Retina (tissue), 1 donor: ENCODE results near the gene KIR3DL3.
"Not testable (repeated sequence)": the region's sequence is repeated elsewhere in the genome, so short reads cannot be mapped to it uniquely, and the experiment has no call there.

Experiments used
- DNase-seq: peaks from one replicate; pipeline ENCODE4 v3.0.0-alpha.2; 2016

The KIR3DL3 gene

DNA sequence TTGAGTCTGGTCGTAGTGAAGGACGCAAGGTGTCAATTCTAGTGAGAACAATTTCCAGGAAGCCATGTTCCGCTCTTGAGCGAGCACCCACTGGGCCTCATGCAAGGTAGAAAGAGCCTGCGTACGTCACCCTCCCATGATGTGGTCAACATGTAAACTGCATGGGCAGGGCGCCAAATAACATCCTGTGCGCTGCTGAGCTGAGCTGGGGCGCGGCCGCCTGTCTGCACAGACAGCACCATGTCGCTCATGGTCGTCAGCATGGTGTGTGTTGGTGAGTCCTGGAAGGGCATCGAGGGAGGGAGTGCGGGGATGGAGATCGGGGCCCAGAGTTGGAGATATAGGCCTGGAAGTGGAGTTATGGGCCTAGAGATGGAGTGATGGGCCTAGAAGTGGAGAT, 14.1 kb downstream of the KIR3DL3 start, which contains the start of gene KIR2DL3:
TSS of gene KIR2DL3 (plus strand) at position 208 of the 400 bp plus-strand sequence. CDS start at position 241, 33 bp downstream.
- DNase-seq: not testable (repeated sequence)

DNA sequence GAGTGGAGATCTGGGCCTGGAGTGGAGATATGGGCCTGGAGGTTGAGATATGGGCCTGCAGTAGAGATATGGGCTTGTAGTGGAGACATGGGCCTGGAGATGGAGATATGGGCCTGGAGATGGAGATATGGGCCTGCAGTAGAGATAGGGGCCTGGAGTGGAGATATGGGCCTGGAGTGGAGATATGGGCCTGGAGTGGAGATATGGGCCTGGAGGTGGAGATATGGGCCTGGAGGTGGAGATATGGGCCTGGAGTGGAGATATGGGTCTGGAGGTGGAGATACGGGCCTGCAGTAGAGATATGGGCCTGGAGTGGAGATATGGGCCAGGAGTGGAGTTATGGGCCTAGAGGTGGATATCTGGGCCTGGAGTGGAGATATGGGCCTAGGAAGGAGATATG, 14.5 kb downstream of the KIR3DL3 start:
- no peak for DNase-seq

DNA sequence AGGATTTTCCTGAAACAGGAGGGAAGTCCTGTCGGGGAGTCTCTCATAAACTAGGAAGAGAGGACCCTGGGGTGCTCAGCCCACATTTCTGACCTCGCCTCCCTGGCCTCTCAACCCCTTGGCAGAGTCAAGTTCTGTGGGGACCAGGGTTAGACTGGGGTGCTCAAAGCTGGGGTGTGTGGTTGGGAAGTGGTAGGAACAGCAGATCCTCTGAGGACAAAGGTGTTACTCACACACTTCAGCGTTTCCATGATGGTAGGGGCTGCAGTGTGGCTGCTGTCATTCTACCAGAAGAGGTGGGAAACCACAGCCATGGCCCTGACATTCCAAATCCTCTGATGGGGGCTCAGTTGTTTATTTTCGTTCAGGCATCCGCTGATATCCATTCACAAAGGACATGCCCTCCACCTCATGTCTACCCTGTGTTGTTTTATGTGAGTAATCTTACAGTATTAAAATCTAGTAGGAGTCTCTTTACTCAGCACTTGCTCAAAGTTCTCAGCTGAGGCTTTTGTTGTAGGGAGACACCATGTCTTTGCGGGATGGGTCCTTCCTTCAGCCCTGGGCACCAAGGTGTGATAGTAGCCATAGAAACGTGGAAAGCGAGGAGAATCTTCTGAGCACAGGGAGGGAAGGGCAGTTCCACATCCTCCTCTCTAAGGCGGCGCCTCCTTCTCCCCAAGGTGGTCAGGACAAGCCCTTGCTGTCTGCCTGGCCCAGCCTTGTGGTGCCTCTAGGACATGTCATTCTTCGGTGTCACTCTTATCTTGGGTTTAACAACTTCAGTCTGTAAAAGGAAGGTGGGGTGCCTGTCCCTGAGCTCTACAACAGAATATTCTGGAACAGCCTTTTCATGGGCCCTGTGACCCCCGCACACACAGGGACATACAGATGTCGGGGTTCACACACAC, 15.6 kb downstream of the KIR3DL3 start:
- no peak for DNase-seq

DNA sequence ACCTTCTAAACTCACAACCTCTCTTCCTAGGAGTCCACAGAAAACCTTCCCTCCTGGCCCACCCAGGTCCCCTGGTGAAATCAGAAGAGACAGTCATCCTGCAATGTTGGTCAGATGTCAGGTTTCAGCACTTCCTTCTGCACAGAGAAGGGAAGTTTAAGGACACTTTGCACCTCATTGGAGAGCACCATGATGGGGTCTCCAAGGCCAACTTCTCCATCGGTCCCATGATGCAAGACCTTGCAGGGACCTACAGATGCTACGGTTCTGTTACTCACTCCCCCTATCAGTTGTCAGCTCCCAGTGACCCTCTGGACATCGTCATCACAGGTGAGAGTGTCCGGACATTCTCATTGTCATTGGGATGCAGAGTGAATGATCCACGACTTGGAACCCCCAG, 17.7 kb downstream of the KIR3DL3 start:
- not testable (repeated sequence) for DNase-seq

DNA sequence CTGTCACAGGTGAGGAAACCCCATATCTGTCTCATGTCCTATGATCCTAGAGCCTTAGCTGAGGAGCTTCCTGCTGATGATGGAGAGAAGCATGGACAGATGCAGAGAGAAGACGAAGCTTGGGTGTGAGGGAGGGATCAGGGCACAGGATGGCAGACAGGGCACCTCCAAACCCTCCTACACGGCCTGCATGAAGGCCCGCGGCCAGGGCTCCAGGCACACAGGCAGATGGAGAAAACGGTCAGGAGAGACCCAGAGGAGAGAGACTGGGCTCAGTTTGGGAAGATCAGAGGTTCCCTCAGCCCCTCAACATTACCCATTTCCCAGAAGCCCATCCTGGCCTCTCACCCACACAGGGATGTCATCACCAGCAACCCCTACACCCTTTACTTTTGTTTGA, 19.8 kb downstream of the KIR3DL3 start:
- not testable (repeated sequence) for DNase-seq

DNA sequence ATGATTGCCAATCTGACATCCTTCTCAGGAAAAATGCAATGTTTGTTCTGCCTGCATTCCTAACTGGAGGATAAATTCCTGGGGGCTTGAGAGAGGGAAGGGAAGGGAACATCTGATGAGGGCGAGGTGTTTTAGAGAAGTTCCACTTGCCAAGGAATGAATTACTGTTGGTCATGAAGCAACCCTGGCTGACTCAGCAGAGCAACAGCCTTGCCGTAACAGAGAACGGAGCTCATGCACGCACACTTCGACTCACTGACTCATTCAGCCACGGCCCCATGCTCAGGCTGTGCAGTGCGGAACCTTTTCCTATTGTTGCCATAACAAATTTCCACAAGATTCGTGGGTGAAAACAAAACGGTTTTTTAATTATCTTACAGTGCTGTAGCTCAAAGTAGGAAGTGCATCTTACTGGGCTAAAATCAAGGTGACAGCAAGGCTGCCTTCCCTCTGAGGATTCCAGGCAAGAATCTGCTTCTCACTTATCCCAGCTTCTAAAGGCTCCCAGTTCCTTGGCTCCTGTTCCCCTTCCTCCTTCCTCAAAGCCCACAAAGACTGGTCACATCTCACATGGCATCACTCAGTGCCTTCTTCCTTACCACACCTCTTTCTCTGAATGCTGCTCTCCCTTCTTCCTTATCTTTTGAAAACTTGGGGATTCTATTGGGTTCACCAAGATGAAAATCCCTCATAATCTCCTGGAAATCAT, 23.5 kb downstream of the KIR3DL3 start:
- not testable (repeated sequence) for DNase-seq

DNA sequence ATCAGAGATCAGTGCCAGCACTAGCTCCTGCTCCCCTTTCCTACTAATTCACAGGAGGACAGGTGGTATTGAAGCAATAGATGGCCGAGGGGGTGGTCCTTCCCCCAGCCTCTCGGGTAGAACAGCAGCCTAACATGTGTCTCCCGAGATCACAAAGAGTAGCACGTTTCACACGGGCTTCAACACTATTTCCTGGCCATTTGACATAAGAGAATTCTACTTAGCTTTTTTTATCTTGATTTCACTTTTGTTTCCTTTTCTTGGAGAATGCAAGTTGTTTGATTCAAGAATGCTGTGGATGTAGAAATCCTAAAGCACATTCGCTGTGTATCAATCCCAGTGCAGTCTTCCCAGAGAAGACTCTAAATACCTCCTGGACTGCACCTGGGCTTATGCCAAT, 26.0 kb downstream of the KIR3DL3 start:
- not testable (repeated sequence) for DNase-seq

DNA sequence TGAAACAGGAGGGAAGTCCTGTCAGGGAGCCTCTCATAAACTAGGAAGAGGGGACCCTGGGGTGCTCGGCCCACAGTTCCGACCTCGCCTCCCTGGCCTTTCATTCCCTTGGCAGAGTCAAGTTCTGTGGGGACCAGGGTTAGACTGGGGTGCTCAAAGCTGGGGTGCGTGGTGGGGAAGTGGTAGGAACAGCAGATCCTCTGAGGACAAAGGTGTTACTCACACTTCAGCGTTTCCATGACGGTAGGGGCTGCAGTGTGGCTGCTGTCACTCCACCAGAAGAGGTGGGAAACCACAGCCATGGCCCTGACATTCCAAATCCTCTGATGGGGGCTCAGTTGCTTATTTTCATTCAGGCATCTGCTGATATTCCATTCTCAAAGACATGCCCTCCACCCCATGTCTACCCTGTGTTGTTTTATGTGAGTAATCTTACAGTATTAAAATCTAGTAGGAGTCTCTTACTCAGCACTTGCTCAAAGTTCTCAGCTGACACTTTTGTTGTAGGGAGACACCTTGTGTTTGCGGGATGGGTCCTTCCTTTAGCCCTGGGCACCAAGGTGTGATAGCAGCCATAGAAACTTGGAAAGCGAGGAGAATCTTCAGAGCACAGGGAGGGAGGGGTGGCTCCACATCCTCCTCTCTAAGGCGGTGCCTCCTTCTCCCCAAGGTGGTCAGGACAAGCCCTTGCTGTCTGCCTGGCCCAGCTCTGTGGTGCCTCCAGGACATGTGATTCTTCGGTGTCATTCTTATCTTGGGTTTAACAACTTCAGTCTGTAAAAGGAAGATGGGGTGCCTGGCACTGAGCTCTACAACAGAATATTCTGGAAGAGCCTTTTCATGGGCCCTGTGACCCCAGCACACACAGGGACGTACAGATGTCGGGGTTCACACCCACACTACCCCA, 32.2 kb downstream of the KIR3DL3 start:
- not testable (repeated sequence) for DNase-seq

DNA sequence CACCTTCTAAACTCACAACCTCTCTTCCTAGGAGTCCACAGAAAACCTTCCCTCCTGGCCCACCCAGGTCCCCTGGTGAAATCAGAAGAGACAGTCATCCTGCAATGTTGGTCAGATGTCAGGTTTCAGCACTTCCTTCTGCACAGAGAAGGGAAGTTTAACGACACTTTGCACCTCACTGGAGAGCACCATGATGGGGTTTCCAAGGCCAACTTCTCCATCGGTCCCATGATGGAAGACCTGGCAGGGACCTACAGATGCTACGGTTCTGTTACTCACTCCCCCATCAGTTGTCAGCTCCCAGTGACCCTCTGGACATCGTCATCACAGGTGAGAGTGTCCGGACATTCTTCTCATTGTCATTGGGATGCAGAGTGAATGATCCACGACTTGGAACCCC, 34.3 kb downstream of the KIR3DL3 start:
- DNase-seq: not testable (repeated sequence)

DNA sequence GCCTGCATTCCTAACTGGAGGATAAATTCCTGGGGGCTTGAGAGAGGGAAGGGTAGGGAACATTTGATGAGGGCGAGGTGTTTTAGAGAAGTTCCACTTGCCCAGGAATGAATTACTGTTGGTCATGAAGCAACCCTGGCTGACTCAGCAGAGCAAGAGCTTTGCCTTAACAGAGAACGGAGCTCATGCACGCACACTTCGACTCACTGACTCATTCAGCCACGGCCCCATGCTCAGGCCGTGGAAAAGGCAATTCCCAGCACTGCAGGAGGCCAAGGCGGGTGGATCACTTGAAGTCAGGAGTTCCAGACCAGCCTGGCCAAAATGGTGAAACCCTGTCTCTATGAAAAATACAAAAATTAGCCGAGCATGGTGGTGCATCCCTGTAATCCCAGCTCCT, 40.0 kb downstream of the KIR3DL3 start:
- DNase-seq: not testable (repeated sequence)

DNA sequence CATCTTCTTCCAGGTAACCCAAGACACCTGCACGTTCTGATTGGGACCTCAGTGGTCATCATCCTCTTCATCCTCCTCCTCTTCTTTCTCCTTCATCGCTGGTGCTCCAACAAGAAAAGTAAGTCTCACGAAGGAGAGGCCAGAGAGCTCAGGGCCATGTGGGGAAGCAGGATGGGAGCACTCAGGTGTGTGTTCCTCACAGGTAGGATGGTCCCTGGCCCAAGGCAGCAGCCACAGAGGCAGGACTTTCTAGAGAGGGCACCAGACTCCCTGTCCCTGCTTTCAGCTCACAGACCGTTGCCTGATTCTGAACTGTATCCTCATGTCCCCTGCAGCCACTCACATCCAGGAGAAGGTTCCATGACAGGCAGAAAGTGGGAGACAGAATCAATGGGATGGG, 42.2 kb downstream of the KIR3DL3 start:
- DNase-seq: not testable (repeated sequence)

DNA sequence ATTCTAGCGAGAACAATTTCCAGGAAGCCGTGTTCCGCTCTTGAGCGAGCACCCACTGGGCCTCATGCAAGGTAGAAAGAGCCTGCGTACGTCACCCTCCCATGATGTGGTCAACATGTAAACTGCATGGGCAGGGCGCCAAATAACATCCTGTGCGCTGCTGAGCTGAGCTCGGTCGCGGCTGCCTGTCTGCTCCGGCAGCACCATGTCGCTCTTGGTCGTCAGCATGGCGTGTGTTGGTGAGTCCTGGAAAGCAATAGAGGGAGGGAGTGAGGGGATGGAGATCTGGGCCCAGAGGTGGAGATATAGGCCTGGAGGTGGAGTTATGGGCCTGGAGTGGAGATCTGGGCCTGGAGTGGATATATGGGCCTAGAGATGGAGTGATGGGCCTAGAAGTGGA, 45.4 kb downstream of the KIR3DL3 start, which contains the start of gene KIR2DL1:
TSS of gene KIR2DL1 (plus strand) at position 148 of the 400 bp plus-strand sequence. CDS start at position 206, 58 bp downstream.
- DNase-seq: not testable (repeated sequence)

DNA sequence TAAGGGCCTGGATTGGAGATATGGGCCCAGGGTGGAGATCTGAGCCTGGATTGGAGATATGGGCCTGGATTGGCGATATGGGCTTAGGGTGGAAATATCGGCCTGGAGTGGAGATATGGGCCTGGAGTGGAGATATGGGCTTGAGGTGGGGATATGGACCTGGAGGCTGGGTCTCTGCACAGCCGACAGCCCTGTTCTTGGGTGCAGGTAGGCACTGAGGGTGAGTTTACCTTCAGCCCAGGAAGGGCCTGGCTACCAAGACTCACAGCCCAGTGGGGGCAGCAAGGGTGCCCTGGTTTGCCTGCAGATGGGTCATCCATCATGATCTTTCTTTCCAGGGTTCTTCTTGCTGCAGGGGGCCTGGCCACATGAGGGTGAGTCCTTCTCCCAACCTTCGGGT, 46.3 kb downstream of the KIR3DL3 start:
- DNase-seq: not testable (repeated sequence)

DNA sequence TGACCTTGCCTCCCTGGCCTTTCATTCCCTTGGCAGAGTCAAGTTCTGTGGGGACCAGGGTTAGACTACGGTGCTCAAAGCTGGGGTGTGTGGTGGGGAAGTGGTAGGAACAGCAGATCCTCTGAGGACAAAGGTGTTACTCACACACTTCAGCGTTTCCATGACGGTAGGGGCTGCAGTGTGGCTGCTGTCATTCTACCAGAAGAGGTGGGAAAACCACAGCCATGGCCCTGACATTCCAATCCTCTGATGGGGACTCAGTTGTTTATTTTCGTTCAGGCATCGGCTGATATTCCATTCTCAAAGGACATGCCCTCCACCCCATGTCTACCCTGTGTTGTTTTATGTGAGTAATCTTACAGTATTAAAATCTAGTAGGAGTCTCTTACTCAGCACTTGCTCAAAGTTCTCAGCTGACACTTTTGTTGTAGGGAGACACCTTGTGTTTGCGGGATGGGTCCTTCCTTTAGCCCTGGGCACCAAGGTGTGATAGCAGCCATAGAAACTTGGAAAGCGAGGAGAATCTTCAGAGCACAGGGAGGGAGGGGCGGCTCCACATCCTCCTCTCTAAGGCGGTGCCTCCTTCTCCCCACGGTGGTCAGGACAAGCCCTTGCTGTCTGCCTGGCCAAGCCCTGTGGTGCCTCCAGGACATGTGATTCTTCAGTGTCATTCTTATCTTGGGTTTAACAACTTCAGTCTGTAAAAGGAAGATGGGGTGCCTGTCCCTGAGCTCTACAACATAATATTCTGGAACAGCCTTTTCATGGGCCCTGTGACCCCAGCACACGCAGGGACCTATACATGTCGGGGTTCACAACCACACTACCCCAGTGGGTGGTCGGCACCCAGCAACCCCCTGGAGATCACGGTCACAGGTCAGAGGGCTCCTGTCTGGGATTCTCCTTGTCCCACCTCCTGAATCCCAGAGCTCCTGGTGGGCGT, 47.0 kb downstream of the KIR3DL3 start:
- not testable (repeated sequence) for DNase-seq

DNA sequence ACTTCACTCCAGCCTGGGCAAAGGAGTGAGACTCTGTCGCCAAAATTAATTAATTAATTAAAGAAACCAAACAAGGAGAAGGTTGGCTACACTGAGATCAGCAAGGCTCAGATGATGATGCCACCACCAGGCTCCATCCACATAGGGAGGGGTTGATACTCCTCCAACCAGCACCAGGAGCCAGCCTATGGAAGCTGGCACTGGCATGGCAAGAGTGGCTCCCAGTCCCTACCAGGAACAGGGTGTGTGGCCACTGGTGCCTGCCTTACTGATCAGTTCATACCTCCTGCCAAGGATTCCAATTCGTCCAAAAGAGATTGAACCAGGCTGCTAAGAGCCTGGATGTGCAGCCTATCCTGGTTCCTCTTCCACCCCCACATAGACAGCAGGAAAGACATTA, 48.4 kb downstream of the KIR3DL3 start:
- DNase-seq: not testable (repeated sequence)

DNA sequence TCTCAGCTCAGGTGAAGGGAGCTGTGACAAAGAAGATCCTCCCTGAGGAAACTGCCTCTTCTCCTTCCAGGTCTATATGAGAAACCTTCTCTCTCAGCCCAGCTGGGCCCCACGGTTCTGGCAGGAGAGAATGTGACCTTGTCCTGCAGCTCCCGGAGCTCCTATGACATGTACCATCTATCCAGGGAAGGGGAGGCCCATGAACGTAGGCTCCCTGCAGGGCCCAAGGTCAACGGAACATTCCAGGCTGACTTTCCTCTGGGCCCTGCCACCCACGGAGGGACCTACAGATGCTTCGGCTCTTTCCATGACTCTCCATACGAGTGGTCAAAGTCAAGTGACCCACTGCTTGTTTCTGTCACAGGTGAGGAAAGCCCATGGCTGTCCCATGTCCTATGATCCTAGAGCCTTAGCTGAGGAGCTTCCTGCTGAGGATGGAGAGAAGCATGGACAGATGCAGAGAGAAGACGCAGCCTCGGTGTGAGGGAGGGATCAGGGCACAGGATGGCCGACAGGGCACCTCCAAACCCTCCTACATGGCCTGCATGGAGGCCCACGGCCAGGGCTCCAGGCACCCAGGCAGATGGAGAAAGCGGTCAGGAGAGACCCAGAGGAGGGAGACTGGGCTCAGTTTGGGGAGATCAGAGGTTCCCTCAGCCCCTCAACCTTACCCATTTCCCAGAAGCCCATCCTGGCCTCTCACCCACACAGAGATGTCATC, 51.0 kb downstream of the KIR3DL3 start:
- not testable (repeated sequence) for DNase-seq

DNA sequence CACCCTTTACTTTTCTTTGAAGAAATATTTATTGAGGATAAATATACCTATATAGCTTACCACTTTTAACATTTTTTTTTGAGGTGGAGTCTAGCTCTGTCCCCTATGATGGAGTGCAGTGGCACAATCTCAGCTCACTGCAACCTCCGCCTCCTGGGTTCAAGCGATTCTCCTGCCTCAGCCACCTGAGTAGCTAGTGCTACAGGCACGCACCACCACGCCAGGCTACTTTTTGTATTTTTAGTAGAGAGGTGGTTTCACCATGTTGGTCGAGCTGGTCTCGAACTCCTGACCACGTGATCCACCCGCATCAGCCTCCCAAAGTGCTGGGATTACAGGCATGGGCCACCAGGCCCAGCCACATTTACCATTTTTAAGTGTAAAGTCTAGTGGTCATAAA, 51.6 kb downstream of the KIR3DL3 start:
- not testable (repeated sequence) for DNase-seq

DNA sequence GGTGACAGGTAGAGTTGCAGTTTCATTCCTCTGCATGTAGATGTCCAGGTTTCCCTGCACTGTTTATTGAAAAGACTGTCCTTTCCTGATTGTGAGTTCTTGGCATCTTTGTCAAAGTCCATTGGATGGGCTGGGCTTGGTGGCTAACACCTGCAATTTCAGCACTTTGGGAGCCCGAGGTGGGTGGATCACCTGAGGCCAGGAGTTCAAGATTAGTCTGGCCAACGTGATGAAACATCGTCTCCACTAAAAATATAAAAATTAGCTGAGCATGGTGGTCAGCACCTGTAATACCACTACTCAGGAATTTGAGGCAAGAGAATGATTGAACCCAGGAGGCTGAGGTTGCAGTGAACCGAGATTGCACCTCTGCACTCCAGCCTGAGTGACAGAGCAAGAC, 53.6 kb downstream of the KIR3DL3 start:
- DNase-seq: not testable (repeated sequence)

DNA sequence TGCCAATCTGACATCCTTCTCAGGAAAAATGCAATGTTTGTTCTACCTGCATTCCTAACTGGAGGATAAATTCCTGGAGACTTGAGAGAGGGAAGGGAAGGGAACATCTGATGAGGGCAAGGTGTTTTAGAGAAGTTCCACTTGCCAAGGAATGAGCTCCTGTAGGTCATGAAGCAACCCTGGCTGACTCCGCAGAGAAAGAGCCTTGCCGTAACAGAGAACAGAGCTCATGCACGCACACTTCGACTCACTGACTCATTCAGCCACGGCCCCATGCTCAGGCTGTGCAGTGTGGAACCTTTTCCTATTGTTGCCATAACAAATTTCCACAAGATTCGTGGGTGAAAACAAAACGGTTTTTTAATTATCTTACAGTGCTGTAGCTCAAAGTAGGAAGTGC, 54.7 kb downstream of the KIR3DL3 start:
- DNase-seq: not testable (repeated sequence)

DNA sequence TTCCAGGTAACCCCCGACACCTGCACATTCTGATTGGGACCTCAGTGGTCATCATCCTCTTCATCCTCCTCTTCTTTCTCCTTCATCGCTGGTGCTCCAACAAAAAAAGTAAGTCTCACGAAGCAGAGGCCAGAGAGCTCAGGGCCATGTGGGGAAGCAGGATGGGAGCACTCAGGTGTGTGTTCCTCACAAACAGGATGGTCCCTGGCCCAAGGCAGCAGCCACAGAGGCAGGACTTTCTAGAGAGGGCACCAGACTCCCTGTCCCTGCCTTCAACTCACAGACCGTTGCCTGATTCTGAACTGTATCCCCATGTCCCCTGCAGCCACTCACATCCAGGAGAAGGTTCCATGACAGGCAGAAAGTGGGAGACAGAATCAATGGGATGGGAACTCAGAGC, 58.7 kb downstream of the KIR3DL3 start:
- not testable (repeated sequence) for DNase-seq
